Omental fat pad (tissue), 4 donors: ENCODE data around the gene VCX2. TPM values are rescaled to one million over a fixed set of nuclear protein-coding genes. Genes with fewer than 3 reads are reported as not detected.
"Not testable (repeated sequence)": the region's sequence is repeated elsewhere in the genome, so short reads cannot be mapped to it uniquely, and the experiment has no call there.

ENCODE experiments used
- ATAC-seq: fragments of 150-250 bp; one replicate; pipeline ENCODE4 v1.9.1; 2016; ENCODE audit warnings: mild to moderate bottlenecking, moderate library complexity; ENCODE audit not compliant: low FRiP score
- DNase-seq: peaks from one replicate; pipeline ENCODE4 v3.0.0-alpha.2; 2019; ENCODE audit warnings: low spot score
- small RNA-seq: library from RNA; depleted of rRNA; stranded (forward); fragments of <200 nt; gene quantifications from one replicate; pipeline ENCODE3, GENCODE V24; 2016
- total RNA-seq, 4 donors: library from RNA; depleted of rRNA; stranded (reverse); fragments of >200 nt; gene quantifications; one replicate each; pipeline ENCODE4 v1.1.0, GENCODE V29; 2016
- TF ChIP-seq, protein P1 (sequence below), 3 donors: fragments of 450-650 bp; IDR thresholded peaks; one replicate each; pipeline ENCODE4 v1.5.1; 2016 to 2017; ENCODE audit warnings: antibody characterized with exemption in 3 of 3, mild to moderate bottlenecking in 3 of 3, moderate library complexity in 2 of 3

Gene VCX2
- total RNA-seq, 4 donors from 2014 or later, result not detected

DNA sequence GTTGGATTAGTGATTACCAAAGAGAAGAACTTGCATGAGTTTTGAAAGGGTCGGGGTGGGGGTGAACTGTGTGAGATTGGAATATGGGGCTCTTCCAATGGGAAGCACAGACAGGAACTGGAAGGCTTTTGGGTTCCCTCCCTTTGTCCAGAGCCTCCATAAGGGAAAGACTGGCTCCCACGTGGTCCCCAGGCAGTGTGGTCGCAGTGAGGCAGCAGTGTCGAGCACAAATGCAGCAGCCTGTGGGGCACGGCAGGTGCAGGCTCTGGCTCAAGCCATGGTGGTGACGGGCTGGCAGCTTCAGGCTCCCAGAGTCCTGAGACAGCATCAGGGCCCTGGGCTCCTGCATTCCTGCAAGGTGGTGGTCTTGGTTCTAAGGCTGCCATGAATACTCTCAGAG is 45.5 kb downstream of the VCX2 start:
- DNase-seq (no peak), ATAC-seq (no peak)
- TF ChIP-seq, protein P1, sequence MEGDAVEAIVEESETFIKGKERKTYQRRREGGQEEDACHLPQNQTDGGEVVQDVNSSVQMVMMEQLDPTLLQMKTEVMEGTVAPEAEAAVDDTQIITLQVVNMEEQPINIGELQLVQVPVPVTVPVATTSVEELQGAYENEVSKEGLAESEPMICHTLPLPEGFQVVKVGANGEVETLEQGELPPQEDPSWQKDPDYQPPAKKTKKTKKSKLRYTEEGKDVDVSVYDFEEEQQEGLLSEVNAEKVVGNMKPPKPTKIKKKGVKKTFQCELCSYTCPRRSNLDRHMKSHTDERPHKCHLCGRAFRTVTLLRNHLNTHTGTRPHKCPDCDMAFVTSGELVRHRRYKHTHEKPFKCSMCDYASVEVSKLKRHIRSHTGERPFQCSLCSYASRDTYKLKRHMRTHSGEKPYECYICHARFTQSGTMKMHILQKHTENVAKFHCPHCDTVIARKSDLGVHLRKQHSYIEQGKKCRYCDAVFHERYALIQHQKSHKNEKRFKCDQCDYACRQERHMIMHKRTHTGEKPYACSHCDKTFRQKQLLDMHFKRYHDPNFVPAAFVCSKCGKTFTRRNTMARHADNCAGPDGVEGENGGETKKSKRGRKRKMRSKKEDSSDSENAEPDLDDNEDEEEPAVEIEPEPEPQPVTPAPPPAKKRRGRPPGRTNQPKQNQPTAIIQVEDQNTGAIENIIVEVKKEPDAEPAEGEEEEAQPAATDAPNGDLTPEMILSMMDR (IDR thresholded peaks at IDR 0.05), result no peak

DNA sequence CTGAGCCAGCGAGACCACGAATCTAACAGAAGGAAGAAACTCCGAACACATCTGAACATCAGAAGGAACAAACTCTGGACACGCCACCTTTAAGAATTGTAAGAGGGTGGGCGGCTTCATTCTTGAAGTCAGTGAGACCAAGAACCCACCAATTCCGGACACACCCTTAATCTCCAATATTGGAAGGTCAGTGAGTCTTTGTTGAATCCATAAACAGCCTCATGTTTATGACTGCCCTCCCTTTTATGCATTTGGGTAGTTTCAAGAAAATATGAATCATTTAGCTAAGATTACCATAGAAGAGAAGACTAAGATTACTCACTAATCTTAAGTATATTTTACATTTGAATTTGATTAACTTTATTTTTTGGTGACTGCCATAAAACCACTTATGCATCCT is 48.5 kb downstream of the VCX2 start:
- no peak for ATAC-seq
- no peak for DNase-seq
- TF ChIP-seq, protein P1 (IDR thresholded peaks at IDR 0.05), result no peak

DNA sequence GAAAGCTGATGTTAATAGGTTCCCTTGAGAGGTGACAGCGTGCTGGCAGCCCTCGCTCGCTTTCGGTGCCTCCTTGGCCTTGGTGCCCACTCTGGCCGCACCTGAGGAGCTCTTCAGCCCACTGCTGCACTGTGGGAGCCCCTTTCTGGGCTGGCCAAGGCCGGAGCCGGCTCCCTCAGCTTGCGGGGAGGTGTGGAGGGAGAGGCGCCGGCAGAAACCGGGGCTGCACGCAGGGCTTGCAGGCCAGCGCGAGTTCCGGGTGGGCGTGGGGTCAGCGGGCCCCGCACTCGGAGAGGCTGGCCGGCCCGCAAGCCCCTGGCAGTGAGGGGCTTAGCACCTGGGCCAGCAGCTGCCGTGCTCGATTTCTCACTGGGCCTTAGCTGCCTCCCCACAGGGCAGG is 49.7 kb downstream of the VCX2 start:
- not testable (repeated sequence) for DNase-seq, ATAC-seq

Small RNAs within 50 kb of the gene (small RNA-seq; reads per million reads assigned to genes)
- not detected for gene MIR651

Other genes with a start within 250 kb of the VCX2 start
- 10 to 100 TPM; 10.8 to 26.0 (median 16.4) TPM for gene PNPLA4, start 243.9 kb downstream of the VCX2 start, total RNA-seq